T-cell (primary cell): ENCODE measurements around the gene ANKRD39. TPM values are rescaled to one million over a fixed set of nuclear protein-coding genes. Genes with fewer than 3 reads are reported as not detected.

Source experiments
- ATAC-seq, 4 experiments: fragments of 200-7000 bp in 3 of 4; fragments of 150-1000 bp in 1 of 4; cut with Tn5 transposase; replicated peaks in 1 of 4; 1 replicate in 3 of 4; 2 replicates in 1 of 4; pipeline ENCODE4 v1.10.0; 2021; ENCODE audit warnings: moderate library complexity in 3 of 4, mild to moderate bottlenecking in 2 of 4, moderate number of reproducible peaks in 1 of 4
- CTCF ChIA-PET, 2 donors: fragments of 300-600 bp; sonication (Branson Sonifier 250); formaldehyde crosslinking; loops; one replicate each; lab custom pipeline; 2022; ENCODE audit warnings: antibody characterized with exemption in 2 of 2; lab: Charles Lee
- POLR2A ChIA-PET, 2 donors: fragments of 300-600 bp; sonication (Branson Sonifier 250); formaldehyde crosslinking; loops; one replicate each; lab custom pipeline; 2022; ENCODE audit warnings: antibody characterized with exemption in 2 of 2; lab: Charles Lee
- DNase-seq, 35 experiments: peaks; one replicate each; pipeline versions ENCODE4 v3.0.0 to v3.0.0-alpha.2; 2013 to 2023
- H3K27ac ChIP-seq: one replicate; pipeline ENCODE4 v1.5.1; 2013; ENCODE audit warnings: low read length
- H3K27me3 ChIP-seq, 2 experiments: replicated peaks in 1 of 2; 1 replicate in 1 of 2; 2 replicates in 1 of 2; pipeline versions ENCODE4 v1.6.1 to v1.7.0; 2013; ENCODE audit warnings: low read length in 1 of 2, mixed read lengths in 1 of 2; ENCODE audit not compliant: control insufficient read depth in 2 of 2, insufficient read depth in 2 of 2; ENCODE audit errors: extremely low read depth in 1 of 2
- H3K36me3 ChIP-seq, 2 donors: 1 replicate in 1 of 2; 2 replicates in 1 of 2; pipeline versions ENCODE4 v1.6.1 to v1.7.0; 2013; ENCODE audit warnings: low read length in 1 of 2; ENCODE audit not compliant: control insufficient read depth in 2 of 2, insufficient read depth in 1 of 2; ENCODE audit errors: extremely low read depth in 1 of 2
- H3K4me1 ChIP-seq, 2 experiments: 1 replicate in 1 of 2; 2 replicates in 1 of 2; pipeline versions ENCODE4 v1.6.1 to v1.7.0; 2013; ENCODE audit warnings: low read length in 2 of 2, mixed read lengths in 1 of 2; ENCODE audit not compliant: insufficient read depth in 2 of 2, control insufficient read depth in 1 of 2; ENCODE audit errors: extremely low read depth in 1 of 2
- H3K4me3 ChIP-seq, 2 donors: 1 replicate in 1 of 2; 2 replicates in 1 of 2; pipeline versions ENCODE4 v1.5.1 to v1.7.0; 2013; ENCODE audit warnings: mild to moderate bottlenecking in 2 of 2, low read length in 1 of 2, moderate library complexity in 1 of 2; ENCODE audit not compliant: control insufficient read depth in 1 of 2; ENCODE audit errors: extremely low read depth in 1 of 2
- H3K9me3 ChIP-seq: 2 replicates; pipeline ENCODE4 v1.7.0; 2013
- H3K27ac Mint-ChIP-seq, 2 donors: one replicate each; pipeline ENCODE4 v1.8.0; 2020 to 2021; ENCODE audit warnings: mild to moderate bottlenecking in 2 of 2, mixed read lengths in 2 of 2
- H3K27me3 Mint-ChIP-seq, 2 donors: one replicate each; pipeline ENCODE4 v1.8.0; 2021 to 2022; ENCODE audit warnings: mixed read lengths in 2 of 2
- H3K36me3 Mint-ChIP-seq: one replicate; pipeline ENCODE4 v1.8.0; 2021; ENCODE audit warnings: mixed read lengths
- H3K4me1 Mint-ChIP-seq, 3 donors: one replicate each; pipeline ENCODE4 v1.8.0; 2020 to 2022; ENCODE audit warnings: mixed read lengths in 3 of 3, mild to moderate bottlenecking in 1 of 3
- H3K4me3 Mint-ChIP-seq, 3 donors: one replicate each; pipeline ENCODE4 v1.8.0; 2020 to 2022; ENCODE audit warnings: mild to moderate bottlenecking in 3 of 3, mixed read lengths in 3 of 3, moderate library complexity in 3 of 3
- H3K9me3 Mint-ChIP-seq, 3 donors: one replicate each; pipeline ENCODE4 v1.8.0; 2020 to 2022; ENCODE audit warnings: mixed read lengths in 3 of 3
- WGBS: methylation state at CpG from one replicate; pipeline ENCODE4 v1.1.5; 2013; ENCODE audit warnings: missing lambda C conversion rate; ENCODE audit not compliant: insufficient coverage; 5-methylcytosine and 5-hydroxymethylcytosine counted together
- total RNA-seq, 35 experiments: library from RNA in 6 of 35; stranded (reverse) in 6 of 35; fragments of 120-200 nt in 1 of 35; gene quantifications; one replicate each; pipeline versions ENCODE4 v1.2.1 to v1.2.4 and lab custom pipeline; 2013 to 2026

The ANKRD39 gene
- total RNA-seq, 5 donors from 2014 or later (not counting 1 experiment from before 2014, with no cell fraction given), result 16.9 to 25.0 (median 19.2) TPM

DNA sequence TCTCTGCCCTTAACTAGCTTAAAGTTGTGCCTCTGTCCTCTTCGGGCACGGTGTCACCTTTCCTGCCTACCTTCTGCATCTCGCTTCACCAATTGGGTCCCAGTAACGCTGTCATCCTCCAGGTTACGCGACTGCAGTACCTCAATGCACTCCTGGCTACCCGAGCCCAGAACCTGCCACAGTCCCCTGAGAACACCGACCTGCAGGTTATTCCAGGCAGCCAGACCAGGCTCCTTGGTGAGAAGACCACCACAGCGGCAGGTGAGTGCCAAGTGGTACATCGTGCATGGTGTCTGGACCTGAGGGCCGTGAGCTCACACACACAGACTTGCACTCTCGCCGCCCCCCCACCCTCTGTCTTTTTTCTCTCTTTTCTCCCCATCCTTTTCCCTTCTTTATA is 28.9 kb downstream of the ANKRD39 start:
- peaks cover 52 to 85% of the 10 kb centered on the region in 2 donors for H3K36me3 ChIP-seq
- no peak for ATAC-seq
- WGBS, result 97% methylated on average over 9 of the region's 13 CpGs
- H3K27ac Mint-ChIP-seq, result no peak overlapping the region
- POLR2A ChIA-PET, result interaction anchor here in 1 of 2 donors (0.6 kb wide), 1 partner anchor 87 kb away, joined by 5 read pairs; no protein-coding TSS in a partner anchor
- H3K27me3 Mint-ChIP-seq, result no peaks in the 10 kb centered on the region
- CTCF ChIA-PET, result interaction anchor here in 1 of 2 donors (0.7 kb wide), 1 partner anchor 63 kb away, joined by 3 read pairs; no protein-coding TSS in a partner anchor
- H3K27me3 ChIP-seq, result no peaks in the 10 kb centered on the region
- H3K9me3 ChIP-seq, result no peaks in the 10 kb centered on the region
- H3K4me3 ChIP-seq, result no peak overlapping the region
- H3K27ac ChIP-seq, result no peak overlapping the region
- H3K4me3 Mint-ChIP-seq, result no peak overlapping the region
- peaks cover 0 to 4% (median 3%) of the 10 kb centered on the region in 3 donors for H3K4me1 Mint-ChIP-seq
- H3K9me3 Mint-ChIP-seq, result no peaks in the 10 kb centered on the region
- peaks cover 47% of the 10 kb centered on the region for H3K36me3 Mint-ChIP-seq
- no peak for DNase-seq
- H3K4me1 ChIP-seq, result peaks cover 0 to 4% of the 10 kb centered on the region in 2 experiments

DNA sequence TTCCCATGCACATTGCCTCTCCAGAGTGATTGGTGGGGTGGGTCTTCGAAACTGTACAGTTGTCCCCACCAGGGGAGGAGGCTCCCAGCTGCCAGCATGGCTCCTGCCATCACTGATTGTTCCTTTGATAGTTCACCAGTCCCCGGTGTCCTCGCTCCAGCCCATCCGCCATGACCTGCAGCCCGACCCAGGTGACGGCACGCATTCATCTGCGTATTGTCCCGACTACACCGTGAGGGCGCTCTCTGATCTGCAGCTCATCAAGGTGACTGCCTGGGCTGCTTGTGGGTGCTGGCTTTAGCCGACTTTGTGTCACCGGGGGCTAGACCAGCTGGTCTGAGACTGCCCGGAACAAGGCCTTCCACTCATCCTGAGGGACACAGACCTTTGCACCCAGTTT is 29.4 kb downstream of the ANKRD39 start:
- CTCF ChIA-PET, result interaction anchor here in 1 of 2 donors (0.7 kb wide), 1 partner anchor 63 kb away, joined by 3 read pairs; no protein-coding TSS in a partner anchor

DNA sequence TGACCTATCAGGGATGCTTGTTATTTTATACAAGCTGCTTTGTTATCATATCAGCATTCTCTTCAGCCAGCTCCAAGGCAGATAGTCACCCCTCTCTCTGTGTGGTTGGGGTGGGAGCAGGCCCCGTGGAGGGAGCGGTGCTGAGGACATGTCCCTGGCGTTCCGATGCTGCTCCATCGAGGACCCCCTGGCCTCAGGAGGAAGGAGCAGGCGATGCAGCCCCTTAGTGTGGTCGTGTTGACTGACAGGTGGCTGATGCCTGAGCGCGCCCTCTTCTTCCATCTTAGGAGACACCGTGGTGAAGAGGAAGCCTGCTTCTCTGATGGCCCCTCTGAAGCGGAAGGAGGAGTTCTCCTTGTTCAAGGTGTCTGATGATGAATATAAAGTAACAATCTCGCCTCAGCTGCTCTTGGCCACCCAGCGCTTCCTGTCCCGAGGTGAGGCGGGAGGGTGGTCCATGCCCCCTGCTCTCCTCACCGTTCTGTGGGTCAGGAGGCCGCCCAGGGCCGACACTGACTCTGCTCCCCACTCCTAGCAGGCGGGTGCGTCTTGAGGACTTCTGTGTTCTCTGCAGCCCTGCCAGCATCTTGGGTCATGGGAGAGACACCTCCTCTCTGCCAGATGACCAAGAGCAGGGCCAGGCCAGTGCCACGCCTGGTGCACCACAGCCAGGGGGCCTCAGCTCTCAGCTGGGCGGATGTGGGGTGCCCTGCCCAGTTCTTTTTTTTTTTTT is 31.1 kb downstream of the ANKRD39 start:
- WGBS, result 94% methylated on average over 18 of the region's 22 CpGs
- Histone ChIP-seq H3K27me3 (no peaks in the 10 kb centered on the region), H3K36me3 (peaks cover 45 to 82% of the 10 kb centered on the region in 2 donors), H3K4me3 (no peak overlapping the region), H3K9me3 (no peaks in the 10 kb centered on the region), H3K27ac (no peak overlapping the region), H3K4me1 (peaks cover 0 to 14% of the 10 kb centered on the region in 2 experiments)
- Mint-ChIP-seq H3K36me3 (peaks cover 38% of the 10 kb centered on the region), H3K27ac (no peak overlapping the region), H3K4me3 (no peak overlapping the region), H3K9me3 (no peaks in the 10 kb centered on the region), H3K27me3 (no peaks in the 10 kb centered on the region), H3K4me1 (peaks cover under 1 to 17% (median 14%) of the 10 kb centered on the region in 3 donors)
- no peak for DNase-seq
- POLR2A ChIA-PET, result no interaction called here
- CTCF ChIA-PET, result no interaction called here
- ATAC-seq, result no peak

More for the DNA sequence above, 29.4 kb downstream of the ANKRD39 start:
- Histone ChIP-seq H3K4me1 (peaks cover 0 to 7% of the 10 kb centered on the region in 2 experiments), H3K9me3 (no peaks in the 10 kb centered on the region), H3K4me3 (no peak overlapping the region), H3K27ac (no peak overlapping the region), H3K27me3 (no peaks in the 10 kb centered on the region), H3K36me3 (peaks cover 54 to 85% of the 10 kb centered on the region in 2 donors)
- WGBS, result 94% methylated on average over 13 of the region's 14 CpGs
- peaks cover 0 to 5% (median 4%) of the 10 kb centered on the region in 3 donors for H3K4me1 Mint-ChIP-seq
- peaks cover 44% of the 10 kb centered on the region for H3K36me3 Mint-ChIP-seq
- no peak overlapping the region for H3K4me3 Mint-ChIP-seq
- H3K9me3 Mint-ChIP-seq, result no peaks in the 10 kb centered on the region
- H3K27me3 Mint-ChIP-seq, result no peaks in the 10 kb centered on the region
- no peak for ATAC-seq
- H3K27ac Mint-ChIP-seq, result peak overlapping the region in 1 of 2 donors; percentile 16
- no peak for DNase-seq
- POLR2A ChIA-PET, result interaction anchor here in 1 of 2 donors (0.6 kb wide), 1 partner anchor 86 kb away, joined by 5 read pairs; no protein-coding TSS in a partner anchor

DNA sequence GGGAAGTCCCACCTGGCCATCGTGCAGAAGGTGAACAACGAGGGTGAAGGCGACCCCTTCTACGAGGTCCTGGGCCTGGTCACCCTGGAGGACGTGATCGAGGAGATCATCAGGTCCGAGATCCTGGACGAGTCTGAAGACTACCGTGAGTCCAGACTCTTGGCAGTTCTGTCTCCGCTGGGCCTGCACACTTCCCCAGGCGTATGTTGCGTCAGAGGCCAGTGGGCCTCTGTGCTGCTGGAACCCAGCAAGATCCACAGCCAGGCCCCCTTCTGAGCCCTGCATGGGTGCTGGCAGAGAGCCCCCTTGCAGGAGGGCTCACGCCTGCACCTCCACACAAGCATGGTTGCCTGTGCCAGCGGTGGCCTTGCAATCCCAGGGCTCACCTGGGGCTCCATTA is 32.8 kb downstream of the ANKRD39 start:
- H3K4me1 Mint-ChIP-seq, result peaks cover 17 to 34% (median 31%) of the 10 kb centered on the region in 3 donors
- DNase-seq, result no peak
- 96% methylated on average over 13 of the region's 14 CpGs for WGBS
- no peaks in the 10 kb centered on the region for H3K27me3 Mint-ChIP-seq
- Histone ChIP-seq H3K27ac (no peak overlapping the region), H3K27me3 (no peaks in the 10 kb centered on the region), H3K9me3 (no peaks in the 10 kb centered on the region), H3K36me3 (peaks cover 36 to 68% of the 10 kb centered on the region in 2 donors), H3K4me3 (no peak overlapping the region), H3K4me1 (peaks cover 0 to 28% of the 10 kb centered on the region in 2 experiments)
- ChIA-PET POLR2A (interaction anchor here in 1 of 2 donors (0.5 kb wide), 1 partner anchor 306 kb away, joined by 5 read pairs; no protein-coding TSS in a partner anchor), CTCF (no interaction called here)
- ATAC-seq, result no peak
- peaks cover 32% of the 10 kb centered on the region for H3K36me3 Mint-ChIP-seq
- no peaks in the 10 kb centered on the region for H3K9me3 Mint-ChIP-seq
- peak overlapping the region in 1 of 2 donors; percentile 11 for H3K27ac Mint-ChIP-seq
- no peak overlapping the region for H3K4me3 Mint-ChIP-seq

DNA sequence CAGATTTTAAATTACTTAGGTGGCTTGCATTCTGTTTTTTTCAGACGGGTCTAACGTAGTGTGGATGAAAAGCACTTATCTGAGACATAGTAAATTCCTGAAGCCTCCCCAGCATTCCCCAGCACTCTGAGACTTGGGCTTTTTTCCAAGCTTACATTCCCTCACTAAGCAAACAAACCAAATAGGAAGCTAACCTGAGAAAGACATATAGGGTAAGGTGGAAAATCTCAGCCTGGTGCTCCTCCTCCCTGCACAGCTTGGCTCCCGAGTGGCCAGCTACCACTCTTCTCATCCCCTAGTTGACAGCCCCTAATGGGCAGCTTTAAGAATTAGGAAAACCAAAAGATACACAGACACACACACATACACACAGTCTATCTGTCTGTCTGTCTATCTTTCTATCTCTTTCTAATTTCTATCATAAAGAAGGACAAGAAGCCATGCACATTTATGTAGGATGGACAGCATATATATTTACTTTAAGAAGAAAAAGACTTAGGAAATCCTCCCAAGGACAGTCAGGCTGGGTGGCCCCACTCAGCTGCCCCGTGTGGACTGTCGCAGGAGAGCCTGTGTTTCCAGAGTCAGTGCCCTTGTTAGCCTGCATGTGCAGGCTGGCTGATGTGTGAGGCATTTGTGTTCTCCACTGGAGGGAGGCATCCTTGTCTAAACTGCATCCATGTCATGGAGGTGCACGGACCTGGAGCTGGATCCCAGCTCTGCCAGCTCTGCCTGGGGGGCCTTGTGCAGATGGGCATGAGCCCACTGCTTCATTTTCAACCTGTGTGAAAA is 33.5 kb downstream of the ANKRD39 start:
- Mint-ChIP-seq H3K9me3 (no peaks in the 10 kb centered on the region), H3K4me3 (no peak overlapping the region), H3K27me3 (no peaks in the 10 kb centered on the region), H3K36me3 (peaks cover 30% of the 10 kb centered on the region), H3K4me1 (peaks cover 25 to 42% (median 35%) of the 10 kb centered on the region in 3 donors), H3K27ac (no peak overlapping the region)
- no peak overlapping the region for H3K4me3 ChIP-seq
- no peaks in the 10 kb centered on the region for H3K27me3 ChIP-seq
- ATAC-seq, result no peak
- no peak overlapping the region for H3K27ac ChIP-seq
- H3K9me3 ChIP-seq, result no peaks in the 10 kb centered on the region
- POLR2A ChIA-PET, result interaction anchor here in 1 of 2 donors (0.5 kb wide), 1 partner anchor 305 kb away, joined by 5 read pairs; no protein-coding TSS in a partner anchor
- H3K4me1 ChIP-seq, result peaks cover 2 to 36% of the 10 kb centered on the region in 2 experiments
- no peak for DNase-seq
- CTCF ChIA-PET, result no interaction called here
- peaks cover 36 to 62% of the 10 kb centered on the region in 2 donors for H3K36me3 ChIP-seq
- WGBS, result 94% methylated on average over 2 of the region's 6 CpGs

DNA sequence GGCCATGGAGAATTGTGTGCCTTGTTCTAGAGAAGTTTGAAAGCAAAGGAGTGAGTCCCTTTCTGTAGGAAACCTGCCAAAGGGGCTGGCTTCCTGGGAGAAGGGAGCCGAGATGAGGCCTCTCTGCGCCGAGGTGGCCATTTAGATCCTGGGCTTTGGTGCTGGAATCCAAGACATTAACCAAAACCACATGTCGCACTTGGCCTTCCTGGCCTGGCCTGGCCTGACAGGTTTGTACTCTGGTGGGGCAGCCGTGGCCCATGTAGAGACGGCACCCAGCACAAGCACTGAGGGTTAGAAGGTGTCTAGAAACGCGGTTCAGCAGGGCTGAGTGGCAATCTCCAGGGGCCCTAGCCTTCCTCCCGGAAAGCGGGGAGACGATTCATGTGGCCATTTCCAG is 34.6 kb downstream of the ANKRD39 start:
- Mint-ChIP-seq H3K4me1 (peaks cover 36 to 52% (median 46%) of the 10 kb centered on the region in 3 donors), H3K9me3 (no peaks in the 10 kb centered on the region), H3K36me3 (peaks cover 26% of the 10 kb centered on the region), H3K27ac (no peak overlapping the region), H3K4me3 (no peak overlapping the region), H3K27me3 (no peaks in the 10 kb centered on the region)
- ATAC-seq, result no peak
- CTCF ChIA-PET, result no interaction called here
- Histone ChIP-seq H3K9me3 (no peaks in the 10 kb centered on the region), H3K4me1 (peaks cover 11 to 47% of the 10 kb centered on the region in 2 experiments), H3K27ac (no peak overlapping the region), H3K27me3 (no peaks in the 10 kb centered on the region), H3K4me3 (no peak overlapping the region), H3K36me3 (peaks cover 28 to 58% of the 10 kb centered on the region in 2 donors)
- POLR2A ChIA-PET, result no interaction called here
- DNase-seq, result no peak
- WGBS, result 98% methylated on average over 9 of the region's 11 CpGs
